ENCODE results near the gene ACE2. TPM values are rescaled to one million over a fixed set of nuclear protein-coding genes. Genes with fewer than 3 reads are reported as not detected.
"Not testable (repeated sequence)": the region's sequence is repeated elsewhere in the genome, so short reads cannot be mapped to it uniquely, and the experiment has no call there.

Gene ACE2
- total RNA-seq = not detected

DNA sequence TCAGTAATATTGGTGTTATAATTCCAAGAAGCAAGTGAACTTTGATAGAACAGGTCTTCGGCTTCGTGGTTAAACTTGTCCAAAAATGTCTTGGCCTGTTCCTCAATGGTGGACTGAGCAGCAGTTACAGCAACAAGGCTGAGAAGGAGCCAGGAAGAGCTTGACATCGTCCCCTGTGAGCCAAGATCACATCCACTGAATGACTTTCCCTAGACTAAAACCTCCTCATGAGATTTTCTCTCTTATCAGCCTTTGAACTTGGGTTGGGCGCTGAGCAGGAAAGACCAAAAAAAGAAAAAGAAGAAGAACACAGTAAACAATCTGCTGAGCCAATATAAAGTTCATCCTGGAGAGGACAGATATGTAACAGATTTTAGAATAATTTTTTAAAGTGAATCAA is at the start of gene ACE2:
Gene ACE2 (minus strand): TSS at position 216 of the 400 bp plus-strand sequence. CDS start 49 bp downstream, at position 167.
- CTCF ChIA-PET = no interaction called here
- POLR2A ChIA-PET = no interaction called here

DNA sequence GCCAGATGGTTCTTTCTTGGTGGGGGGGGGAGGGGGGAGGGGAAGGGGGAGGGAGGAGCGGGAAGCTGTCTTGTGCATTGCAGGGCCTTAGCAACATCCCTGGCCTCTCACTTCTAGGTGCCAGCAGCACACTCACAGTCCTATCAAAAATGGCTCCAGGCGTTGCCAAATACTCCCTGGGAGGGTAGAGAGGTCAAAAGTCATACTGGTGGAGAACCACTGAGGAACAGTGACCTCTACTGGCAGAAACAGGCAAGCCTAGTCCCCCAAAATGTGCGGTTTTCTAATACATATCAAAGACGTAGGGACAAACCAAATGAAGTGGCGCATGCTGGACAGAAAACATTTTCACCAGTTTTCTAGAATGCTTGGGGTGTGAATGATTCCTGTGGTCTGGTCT is 46.8 kb upstream of the ACE2 start:
- CTCF ChIA-PET, POLR2A ChIA-PET: not testable (repeated sequence)

DNA sequence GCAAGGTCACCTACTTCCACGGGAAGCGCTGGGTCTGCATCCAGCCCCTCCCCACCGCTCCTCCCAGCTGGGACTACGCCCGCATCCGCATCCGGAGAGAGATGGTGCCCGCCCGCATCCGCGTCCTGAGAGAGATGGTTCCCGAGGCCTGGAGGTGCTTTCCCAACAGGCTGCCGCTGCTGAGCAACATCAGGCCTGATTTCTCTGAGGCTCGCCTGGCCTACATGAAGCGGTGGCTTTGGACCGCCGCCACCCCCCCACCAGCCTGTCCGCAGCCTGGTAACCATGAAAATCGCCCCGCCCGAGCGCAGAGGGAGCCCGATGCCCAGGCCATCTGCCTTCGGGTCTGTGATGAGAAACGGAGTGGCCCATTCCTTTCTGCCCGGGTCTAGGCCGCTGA is 45.8 kb upstream of the ACE2 start:
- CTCF ChIA-PET = no interaction called here

DNA sequence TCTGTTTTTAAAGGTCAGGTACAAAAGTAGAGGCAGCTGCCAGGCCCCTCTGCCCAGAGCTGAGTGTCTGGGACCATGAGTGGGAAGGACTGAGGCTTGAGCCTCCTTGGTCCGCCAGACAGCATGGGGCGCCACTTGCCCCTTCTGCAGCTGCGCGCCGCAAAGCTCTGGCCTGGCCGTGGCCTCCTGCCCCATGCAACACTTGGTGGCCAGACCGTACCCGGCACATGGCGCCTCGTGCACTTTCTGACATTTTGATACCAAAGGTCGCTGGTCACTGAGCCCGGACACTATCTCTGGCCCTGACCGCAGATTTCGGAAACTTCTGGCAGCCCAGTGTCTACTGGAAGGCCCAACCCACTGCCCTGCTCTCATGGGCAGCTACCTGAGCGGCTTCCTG is 45.3 kb upstream of the ACE2 start:
- ChIA-PET CTCF (no interaction called here), POLR2A (no interaction called here)

More for the DNA sequence above, 45.8 kb upstream of the ACE2 start:
- POLR2A ChIA-PET = no interaction called here

DNA sequence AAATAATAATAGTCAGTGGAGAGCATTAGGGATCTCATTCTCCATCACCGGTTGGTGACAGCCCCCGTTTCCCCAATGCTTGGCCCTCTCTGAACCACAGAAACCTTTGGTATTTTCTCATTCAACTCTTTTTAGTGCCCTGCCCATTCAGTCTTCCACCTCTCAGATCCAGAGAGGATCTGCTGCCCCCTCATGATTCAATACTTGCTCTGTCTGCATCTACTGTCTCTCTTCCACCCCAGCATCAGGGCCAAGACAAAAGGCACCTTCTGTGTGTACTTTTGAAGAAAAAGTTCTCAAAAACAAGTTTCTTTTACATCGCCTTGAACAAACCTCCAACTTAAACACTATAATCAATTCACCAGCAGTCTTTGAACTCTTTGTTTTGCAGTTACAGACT is 44.5 kb upstream of the ACE2 start:
- ChIA-PET POLR2A (no interaction called here), CTCF (no interaction called here)

DNA sequence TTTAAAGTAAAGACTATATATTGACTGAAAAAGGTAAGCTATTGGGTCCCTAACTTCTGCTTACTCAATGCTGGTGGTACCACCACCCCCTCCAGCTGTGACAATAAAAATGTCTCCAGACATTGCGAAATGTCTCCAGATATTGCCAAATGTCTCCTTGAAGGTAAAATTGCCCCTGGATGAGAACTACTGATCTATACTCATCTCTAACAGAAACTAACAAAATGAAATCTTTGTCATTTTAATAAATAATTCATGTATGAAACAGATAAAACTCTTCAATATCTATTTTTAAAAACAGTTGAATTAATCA is 43.8 kb upstream of the ACE2 start:
- ChIA-PET POLR2A (no interaction called here), CTCF (no interaction called here)

DNA sequence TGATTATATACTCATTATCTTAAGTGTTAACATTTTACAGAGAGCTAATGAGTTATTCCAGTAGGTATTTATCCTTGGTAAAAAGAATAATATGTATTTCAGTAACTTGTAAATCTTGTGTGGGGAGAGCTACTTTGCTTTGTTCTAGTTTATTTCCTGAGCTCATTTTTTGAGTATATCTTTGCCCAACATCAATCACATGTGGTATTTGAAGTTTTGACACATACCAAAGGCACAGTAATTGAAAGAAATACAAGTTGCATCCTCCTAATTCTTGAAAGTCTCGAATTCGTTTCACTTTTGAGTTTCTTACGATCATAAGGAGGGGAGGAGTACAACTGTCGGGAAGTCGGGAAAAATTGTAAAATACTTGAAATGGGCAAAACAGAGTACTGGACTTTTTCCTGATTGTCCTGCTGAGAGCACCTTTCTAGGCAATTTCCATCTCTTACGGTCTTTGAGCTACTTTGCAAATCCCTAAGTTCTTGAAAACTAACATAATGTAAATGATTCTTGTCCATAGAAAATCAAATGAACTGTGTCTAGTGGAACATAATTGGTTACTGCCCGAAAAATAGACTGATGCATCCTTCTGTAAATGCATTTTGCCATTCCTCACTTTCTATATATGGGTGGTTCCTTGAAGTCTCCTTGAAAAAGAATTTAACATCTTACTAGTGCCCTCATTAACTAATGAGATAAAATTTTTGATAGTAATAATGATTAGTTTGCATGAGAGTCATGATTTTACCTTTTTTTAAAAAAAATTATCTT is 43.2 kb upstream of the ACE2 start:
- ChIA-PET POLR2A (no interaction called here), CTCF (no interaction called here)

DNA sequence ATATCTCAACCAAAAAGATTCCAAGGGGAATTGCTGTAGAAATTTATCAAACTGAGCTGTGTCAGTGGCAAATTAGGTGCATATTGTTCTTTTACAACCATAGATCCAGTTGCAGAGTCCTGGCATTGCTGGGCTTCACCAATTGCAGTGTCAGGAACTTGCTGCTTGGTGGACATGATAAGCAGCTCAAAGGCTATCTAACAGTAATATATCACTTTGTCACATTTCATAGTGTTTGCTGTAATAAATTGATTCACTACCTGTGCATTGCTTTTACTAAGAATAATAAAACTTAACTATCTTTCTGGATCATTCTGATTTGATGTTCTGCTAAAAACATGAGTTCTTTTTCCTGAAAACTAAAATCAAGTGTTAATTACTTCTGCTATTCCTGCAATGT is 30.9 kb upstream of the ACE2 start:
- POLR2A ChIA-PET = no interaction called here
- CTCF ChIA-PET = interaction anchor here (0.7 kb wide), 1 partner anchor 133 kb away, joined by 3 read pairs; no protein-coding TSS in a partner anchor

DNA sequence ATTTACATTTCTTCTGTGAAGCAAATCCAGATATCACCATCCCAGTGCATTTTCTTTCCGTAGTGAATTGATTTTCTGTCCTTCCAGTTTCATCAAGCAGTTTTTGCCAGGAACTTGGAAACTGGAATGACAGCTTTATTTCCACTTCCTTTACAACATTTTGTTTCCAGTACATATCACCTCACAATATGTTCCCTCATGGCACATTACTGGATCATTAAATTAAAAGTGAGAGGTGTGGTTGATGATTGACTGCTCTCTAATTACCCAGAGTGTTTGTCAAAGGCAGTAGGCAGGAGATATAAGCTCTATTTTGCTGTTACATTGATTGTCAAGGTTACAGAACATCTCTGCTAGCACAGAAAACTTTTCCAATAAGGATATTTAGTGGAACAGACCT is 22.3 kb upstream of the ACE2 start:
- ChIA-PET POLR2A (no interaction called here), CTCF (no interaction called here)

DNA sequence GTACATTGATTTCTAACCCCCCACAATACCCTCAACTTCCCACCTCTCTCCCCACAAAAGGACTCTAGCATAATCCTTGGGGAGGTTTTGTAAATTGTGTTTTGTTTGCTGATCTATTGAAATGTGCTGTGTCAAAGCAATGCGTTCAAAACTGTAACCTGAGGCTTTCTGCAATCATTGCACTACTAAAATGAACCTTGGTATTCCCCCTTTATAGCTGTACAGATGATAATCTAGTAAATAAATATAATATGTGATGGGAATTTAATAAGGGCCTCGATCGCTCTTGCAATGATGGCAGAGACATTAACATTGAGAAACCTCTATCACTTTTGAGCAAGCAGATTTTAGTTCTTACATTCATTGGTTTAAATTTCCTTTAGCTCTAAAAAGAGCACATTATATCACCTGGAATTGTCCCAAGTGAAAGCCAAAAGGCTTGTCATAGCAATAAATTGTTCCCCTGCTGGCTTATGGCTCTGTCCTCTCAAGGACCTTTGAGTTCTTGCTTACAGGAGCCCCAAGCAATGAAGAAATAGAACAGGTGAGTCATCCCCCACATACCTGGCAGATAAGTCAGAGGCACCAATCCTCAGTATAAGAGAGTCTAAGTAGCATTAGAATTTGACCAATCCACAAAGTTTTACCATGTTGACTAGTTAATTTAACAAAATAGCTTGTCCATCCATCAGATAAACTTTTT is 18.4 kb upstream of the ACE2 start:
- CTCF ChIA-PET = no interaction called here
- POLR2A ChIA-PET = no interaction called here

DNA sequence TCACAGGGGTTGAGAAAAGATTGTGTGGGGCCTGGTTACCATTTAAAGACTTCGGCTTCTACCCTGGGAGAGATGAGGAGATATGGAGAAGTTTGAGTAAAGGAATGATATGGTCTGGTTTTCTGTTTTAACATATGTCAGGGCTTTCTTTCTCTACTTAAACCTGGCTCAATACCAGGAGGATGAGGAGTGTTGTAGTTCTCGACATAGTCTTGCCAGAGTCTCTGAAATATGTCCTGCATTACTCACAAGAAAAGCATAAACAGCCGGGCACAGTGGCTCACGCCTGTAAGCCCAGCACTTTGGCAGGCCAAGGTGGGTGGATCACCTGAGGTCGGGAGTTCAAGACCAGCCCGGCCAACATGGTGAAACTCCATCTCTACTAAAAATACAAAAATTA is 16.4 kb upstream of the ACE2 start:
- CTCF ChIA-PET = no interaction called here
- POLR2A ChIA-PET = no interaction called here

DNA sequence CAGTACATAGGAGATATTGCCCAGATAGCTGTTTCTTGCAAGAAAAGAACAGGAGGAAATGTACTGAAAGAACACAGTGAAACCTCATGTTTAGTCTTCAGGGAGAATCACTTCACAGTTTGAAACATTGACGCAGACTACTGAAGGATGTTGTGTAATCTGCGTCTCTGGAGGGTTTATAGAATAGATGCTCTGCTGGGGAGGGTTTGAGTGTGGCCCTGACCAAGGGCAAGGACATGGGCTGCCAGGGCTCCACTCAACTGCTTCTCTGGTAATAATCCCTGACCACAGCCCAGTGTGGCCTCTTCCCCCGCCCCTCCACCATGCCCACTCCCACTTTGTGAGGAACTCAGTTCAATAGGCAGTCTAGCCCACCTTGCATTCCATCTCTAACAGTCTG is 15.8 kb upstream of the ACE2 start:
- CTCF ChIA-PET = no interaction called here

DNA sequence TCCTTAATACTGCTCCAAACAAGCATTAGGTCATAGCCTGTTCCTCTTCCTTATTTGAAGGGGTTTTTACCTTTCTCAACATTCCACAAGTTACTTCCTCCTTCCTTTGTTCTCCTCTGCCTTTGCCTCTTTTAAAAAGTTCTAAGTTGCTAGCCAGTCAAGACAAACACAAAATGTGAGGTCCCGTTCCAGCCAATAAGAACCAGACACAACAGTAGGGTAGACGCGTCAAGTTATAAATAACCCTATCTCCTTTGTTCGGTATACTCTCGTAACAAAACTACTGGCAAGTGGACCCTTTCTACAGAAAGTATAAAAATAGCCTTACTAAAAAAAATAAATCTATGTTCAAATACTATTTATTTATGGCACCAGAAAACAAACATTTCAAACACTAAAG is 6.3 kb upstream of the ACE2 start:
- ChIA-PET CTCF (no interaction called here), POLR2A (no interaction called here)

More for the DNA sequence above, 15.8 kb upstream of the ACE2 start:
- POLR2A ChIA-PET = no interaction called here

DNA sequence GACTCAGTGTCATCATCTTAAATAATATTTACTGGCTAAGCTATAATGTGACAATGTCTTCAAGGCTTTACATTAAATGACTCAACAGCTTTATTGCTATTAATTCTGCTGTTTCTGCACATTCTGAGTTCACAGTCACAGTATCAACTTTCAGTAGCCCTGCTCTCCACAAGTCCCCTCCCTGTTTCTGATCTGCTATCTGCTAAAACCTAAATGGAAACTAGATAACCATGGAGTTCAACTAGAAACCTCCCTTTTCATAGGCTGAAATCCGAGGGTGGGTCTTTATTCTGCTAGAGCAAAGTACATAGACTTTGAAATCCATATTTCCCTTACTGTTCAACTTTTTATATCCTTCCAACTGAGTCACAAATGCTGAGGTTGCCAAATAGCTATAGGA is 5.4 kb upstream of the ACE2 start:
- ChIA-PET POLR2A (no interaction called here), CTCF (no interaction called here)

DNA sequence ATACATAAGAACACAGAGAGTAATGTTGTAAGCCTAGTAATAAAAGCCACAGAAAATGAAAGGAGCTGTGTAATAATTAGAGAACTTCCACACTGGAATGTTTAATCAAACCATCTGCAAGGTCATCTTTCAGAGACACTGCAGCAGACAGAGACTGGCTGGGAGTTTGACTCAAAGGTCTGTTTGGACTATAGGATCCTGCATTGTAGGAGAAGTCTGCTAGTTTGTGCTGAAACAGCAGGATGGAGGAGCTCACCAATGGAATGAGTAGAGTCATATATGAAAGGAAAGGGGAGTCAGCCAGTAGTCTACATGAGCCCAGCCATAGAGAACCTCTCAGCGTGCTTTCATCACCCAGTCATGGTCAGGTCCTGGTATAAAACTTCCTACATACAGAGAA is 4.5 kb upstream of the ACE2 start:
- ChIA-PET CTCF (no interaction called here), POLR2A (no interaction called here)

DNA sequence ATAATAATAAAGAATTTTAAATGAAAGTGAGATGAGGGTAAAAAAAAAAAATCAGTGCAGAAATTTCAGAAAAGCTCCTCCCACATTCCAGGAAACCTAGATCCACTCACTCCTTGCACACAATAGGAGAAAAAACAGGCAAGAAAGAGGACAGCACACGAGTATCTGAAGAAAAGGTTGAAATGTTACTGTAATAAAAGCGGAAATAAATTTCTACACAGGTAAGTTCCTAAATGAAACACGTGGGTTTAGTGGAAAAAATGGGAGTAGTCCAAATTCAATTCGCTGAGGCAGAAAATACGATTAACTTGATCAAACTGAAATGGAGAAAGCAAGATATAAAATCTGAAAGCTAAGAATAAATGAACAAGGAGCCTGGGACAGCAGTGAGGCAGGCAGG is 2.0 kb upstream of the ACE2 start:
- ChIA-PET CTCF (no interaction called here), POLR2A (no interaction called here)

DNA sequence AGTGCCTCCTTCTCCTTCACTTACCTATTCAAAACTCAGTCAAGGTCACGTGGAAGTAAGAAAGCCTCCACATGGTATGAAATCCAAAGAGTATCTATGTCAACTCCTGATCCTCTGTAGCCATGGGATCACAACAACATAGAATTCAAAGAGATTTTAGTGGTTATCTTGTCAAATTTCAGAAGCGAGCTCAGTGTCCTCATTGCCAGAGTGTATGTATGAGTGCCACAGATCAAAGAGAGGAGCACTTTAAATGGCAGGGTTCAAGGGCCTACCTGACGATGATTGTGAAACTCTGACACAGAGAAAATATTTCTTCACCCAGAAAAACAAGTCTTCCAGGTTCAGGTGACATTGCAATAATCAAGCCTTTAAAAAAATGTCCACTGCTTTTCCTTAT is 1.2 kb upstream of the ACE2 start:
- ChIA-PET POLR2A (no interaction called here), CTCF (no interaction called here)

DNA sequence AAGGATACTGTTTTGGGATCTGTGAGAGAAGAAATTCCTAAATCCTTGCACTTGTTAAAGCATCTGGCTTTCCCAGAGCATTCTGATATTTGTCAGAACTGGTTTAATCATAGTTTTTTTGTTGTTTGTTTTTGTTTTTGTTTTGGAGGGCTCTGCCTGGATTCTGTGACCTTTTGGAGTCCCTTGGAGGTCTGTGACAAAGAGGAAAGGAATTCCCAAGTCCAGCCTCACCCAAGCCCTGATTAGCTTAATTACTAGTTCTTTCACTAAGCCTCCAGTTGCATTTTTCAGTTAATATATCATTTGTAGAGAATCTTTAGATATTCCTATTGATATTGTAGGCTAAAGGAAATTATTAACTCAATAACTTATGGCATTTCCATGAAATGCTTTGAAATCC is 711 bp downstream of the ACE2 start:
- CTCF ChIA-PET = no interaction called here
- POLR2A ChIA-PET = no interaction called here

DNA sequence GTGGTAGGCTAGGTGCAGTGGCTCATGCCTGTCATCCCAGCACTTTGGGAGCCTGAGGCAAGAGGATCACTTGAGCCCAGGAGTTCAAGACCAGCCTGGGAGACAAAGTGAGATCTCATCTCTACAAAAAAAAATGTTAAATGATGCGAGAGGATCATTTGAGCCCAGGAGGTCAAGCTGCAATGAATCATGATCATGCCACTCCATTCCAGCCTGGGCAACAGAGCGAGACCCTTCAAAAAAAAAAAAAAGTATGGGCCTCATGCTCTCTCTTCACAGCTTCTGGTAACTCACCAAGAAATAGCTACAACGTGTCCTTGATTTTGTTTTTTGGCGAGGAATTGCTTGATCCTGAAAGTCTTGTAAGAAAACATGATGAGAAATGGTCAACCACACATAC is 1.3 kb downstream of the ACE2 start:
- POLR2A ChIA-PET = no interaction called here
- CTCF ChIA-PET = no interaction called here

DNA sequence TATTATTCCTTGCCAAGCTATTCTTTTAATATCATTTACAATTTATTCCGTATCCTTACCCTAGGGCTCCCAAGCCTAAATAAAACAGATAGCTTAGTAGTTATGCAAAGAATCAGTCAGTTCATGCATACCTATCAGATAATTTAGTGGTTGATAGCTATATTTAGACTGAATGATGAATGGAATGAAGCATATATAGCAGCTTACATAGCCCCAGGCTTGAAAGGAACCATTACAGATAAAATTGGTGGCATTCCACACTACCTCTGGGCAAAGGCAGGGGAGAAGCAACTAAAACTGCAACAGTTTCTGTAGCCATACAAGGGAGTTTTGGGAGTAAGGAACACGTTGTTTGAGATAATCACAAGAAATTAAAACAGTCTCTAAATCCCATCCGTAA is 2.7 kb downstream of the ACE2 start:
- POLR2A ChIA-PET = no interaction called here
- CTCF ChIA-PET = interaction anchor here (0.5 kb wide), 1 partner anchor 132 kb away, joined by 4 read pairs; no protein-coding TSS in a partner anchor

DNA sequence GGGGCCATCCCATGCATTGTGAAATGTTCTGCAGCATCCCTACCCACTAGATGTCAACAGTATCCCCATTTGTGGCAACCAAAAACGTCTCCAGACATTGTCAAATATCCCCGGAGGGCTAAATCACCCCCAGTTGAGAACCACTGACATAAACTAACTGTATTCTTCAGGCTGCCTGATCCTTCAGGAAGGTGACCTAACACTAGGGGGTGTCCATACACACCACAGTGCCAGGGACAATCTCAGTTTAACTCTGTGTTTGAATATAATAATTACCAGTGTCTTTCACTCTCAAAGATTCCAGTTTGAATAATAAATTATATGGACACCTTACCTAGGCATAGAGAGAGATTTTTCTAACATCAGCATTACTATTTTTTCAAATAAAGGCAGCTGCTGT is 6.4 kb downstream of the ACE2 start:
- ChIA-PET CTCF (no interaction called here), POLR2A (no interaction called here)
